Activated CD8-positive, alpha-beta memory T cell treated with anti-CD3 and anti-CD28 coated beads, Interleukin-2, amount 50 U/mL, for 48 hours (primary cell): ENCODE data around the gene HOXB2.
"Not testable (repeated sequence)": the region's sequence is repeated elsewhere in the genome, so short reads cannot be mapped to it uniquely, and the experiment has no call there.

ENCODE experiments used
- DNase-seq: peaks from one replicate; pipeline ENCODE4 v3.0.0-alpha.2; 2020

HOXB2 gene

DNA sequence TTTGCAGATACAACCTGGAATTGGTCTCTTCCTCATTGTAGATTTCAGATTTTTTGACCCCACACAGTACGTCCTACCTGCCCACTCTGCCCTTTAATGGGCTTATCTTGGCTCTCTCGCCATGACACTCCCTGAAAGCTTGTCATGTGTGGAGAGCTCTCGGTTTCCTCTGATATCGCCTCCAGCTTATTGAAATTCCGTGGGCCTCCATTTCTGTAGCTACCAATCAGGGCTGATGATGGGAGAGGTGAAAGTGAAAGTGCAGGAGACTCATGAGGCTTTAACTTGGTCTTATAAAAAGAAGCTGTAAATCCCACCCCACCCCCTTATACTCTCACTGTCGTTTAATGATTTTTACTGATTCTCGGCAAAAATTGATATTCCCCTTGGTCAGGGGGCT is 31.8 kb downstream of the HOXB2 start:
- no peak for DNase-seq

GRCh38 chr17:48510761-48511604 is 33.9 kb downstream of the HOXB2 start:
- DNase-seq, result no peak

DNA sequence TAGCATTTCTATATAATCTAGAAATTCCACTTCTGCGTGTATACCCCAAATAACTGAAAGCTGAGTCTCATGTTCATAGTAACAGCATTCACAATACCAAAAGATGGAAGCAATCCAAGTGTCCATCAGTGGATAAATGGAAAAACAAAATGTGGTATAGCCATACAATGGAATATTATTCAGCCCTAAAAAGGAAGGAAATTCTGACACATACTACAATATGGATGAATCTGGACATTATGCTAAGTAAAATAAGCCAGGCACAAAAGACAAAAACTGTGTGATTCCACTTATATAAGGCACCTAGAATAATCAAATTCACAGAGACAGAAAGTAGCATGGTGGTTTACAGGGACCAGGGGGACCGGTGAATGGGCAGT is 34.5 kb downstream of the HOXB2 start:
- no peak for DNase-seq

DNA sequence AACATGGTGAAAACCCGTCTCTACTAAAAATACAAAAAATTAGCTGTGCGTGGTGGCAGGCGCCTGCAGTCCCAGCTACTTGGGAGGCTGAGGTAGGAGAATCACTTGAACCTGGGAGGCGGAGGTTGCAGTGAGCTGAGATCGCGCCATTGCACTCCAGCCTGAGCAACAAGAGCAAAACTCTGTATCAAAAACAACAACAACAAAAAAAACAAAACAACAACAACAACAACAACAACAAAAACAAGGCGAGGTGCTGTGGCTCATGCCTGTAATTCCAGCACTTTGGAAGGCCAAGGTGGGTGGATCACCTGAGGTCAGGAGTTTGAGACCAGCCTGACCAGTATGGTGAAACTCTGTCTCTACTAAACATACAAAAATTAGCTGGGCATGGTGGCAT is 35.2 kb downstream of the HOXB2 start:
- not testable (repeated sequence) for DNase-seq

DNA sequence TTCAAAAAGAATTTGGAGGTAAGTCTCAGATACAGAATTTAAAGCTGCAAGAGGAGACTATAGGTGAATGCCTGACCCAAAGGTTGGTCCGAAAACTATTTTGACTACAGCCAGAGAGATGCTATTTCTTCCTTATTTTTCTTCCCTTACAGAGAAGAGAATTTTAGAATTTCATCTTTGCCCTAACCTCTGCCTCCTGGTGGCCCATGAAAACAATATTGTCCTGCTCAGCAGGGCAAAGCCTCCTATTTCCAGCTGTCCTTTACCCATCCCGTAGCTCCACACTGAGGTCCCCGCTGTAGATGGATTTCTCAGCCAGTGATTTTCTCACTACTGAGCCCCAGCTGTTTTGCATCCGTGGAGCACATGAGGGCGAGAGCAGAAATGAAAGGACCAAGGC is 38.7 kb downstream of the HOXB2 start:
- no peak for DNase-seq

DNA sequence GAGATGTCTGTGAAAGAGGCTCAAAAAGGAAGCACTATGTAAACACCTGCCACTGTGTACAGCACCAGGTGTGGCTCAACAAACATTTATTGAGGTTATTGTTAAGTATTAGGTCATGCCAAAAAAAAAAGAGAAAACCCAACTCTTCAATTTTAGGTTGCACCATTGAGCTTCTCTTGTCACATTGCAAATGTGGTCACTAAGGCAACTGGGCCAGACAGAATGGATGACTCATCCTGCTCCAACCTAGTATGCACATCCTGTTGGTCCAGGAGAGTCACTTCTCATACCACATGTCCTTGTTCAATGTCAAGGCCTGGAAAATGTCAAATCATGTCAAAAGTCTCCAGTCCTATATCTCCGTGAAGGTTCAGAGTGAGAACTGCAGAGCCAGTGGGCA is 39.1 kb downstream of the HOXB2 start:
- no peak for DNase-seq

DNA sequence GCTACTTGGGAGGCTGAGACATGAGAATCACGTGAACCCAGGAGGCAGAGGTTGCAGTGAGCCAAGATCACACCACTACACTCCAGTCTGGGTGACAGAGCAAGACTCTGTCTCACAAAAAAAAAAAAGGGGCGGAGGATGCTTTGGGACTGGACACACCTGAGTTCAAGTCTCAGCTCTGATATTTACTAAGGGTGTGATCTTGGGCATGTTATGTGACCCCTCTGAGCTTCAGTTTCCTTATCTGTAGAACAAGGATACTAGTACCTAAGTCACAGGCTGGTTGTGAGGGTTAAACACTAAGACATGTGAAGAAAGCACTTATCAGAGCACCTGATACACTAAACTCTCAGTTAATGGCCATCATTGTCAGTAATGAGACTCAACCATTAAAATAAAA is 40.0 kb downstream of the HOXB2 start:
- DNase-seq, result no peak

- DNase-seq, result no peak
These were observed 41.2 kb downstream of the HOXB2 start for GRCh38 chr17:48503747-48504146.

DNA sequence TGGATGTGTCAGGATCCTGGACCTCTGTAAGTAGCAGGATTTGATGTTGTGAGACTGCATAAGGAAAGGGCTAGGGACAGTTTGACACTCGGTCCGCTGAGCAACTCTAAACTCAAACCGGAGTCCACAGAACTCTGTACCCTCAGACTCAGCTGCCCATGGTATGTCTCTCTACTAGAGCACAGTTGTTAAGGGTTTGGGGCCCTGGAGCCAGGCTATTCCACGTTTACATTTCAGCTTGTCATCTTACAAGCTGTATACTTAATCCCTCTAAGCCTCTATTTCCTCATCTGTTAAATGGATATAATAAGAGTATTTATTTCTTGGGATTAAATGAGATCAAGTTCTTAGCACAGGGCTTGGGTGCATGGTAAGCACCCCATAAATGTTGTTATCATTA is 42.0 kb downstream of the HOXB2 start:
- no peak for DNase-seq

DNA sequence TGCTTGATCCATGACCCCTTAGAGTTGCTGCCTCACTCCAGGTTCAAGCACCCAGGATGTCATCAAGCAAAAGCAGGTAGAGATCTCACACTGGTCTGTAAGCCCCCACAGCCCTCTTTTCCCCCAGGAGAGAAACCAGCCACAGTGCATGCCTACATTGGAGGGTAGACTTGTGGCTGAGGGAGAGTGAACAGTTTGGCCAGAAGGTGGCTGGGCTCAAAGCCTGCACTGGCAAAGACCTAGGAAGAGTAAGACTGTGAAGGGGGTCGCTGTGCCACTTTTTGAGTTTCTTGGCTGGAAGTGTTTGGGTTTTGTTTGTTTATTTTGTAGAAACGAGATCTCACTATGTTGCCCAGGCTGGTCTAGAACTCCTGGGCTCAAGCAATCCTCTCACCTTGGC is 42.6 kb downstream of the HOXB2 start:
- no peak for DNase-seq

DNA sequence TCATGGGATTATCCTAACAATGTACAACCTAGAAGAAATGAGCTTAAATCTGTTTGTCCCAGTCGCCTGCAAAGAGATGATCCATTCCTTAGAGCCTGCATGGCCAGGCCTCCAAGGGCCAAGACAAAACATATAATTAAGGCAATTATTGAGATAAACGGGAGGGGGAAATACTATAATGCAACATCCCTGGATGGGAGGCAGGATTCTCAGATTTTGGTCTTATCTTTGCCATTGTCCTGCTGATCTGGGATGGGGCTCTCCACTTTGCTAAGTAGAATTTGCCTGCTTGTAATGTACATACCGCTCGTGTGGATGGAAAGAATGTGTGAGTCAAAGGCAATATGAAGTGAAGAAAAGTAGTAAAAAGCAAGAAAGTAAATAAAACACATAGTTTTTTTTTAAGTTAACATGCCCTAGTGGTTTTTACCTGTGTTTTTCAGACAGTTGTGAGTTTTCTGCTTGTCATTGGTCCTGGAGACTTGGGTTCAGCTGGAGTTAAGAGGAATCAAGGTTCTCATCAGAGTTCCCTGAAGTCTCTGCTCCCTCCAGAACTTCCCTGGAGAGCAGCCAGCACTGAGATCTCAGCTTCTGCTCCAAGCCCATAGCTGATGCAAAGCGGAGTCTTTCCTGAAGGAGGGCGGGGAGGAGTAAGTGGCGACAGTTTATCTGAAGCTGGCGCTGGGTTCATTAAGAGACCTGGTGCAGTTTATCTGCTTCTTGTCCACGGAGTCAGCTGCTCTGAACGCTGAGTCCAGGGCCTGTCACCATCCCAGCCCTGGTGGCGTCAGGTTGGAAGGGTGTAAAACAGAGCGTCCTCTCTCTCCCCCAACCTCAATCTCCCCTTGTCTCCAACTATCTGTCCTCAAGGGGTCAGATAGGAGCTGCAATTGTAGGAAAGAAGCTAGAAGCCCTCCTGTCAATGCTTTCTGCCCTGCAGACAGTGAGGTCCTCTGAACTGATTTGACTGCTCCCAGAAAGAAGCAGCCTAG is 44.2 kb downstream of the HOXB2 start:
- no peak for DNase-seq

GRCh38 chr17:48499735-48500434 is 45.0 kb downstream of the HOXB2 start:
- DNase-seq, result no peak

GRCh38 chr17:48499248-48499647 is 45.7 kb downstream of the HOXB2 start:
- DNase-seq, result no peak

DNA sequence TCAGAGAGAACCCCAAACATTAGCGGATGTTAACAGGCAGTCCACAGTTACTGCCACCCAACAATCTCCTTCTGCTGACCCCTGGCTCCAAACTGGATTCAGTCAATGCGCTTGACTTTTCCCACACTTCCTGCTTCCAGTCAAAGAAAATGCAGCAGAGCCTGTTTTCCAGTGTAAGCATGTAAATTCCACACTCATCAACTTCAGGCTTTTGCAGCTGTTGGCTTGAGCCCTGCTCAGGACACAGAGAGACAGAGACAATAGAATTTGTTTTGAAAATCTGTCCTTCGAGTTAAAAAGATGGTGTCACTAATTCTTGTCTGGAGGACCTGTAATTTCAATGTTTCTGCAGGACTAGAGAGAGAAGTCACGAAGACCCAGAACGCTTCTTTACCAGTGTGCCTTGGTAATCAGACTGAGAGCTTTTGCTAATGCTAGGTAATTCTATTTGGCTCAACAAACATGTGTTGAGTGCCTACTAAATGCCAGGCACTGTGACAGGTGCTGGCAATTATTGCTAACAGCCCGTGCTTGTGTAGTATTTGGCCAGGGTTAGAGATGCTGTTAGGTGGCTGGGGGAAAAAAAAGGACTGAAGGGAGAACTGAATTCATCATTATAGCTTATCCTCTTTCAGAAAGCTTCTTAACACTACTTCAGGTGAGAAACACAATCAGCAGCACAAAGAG is 46.6 kb downstream of the HOXB2 start:
- no peak for DNase-seq

- no peak for DNase-seq
These were observed 47.8 kb downstream of the HOXB2 start for GRCh38 chr17:48497103-48497502.

DNA sequence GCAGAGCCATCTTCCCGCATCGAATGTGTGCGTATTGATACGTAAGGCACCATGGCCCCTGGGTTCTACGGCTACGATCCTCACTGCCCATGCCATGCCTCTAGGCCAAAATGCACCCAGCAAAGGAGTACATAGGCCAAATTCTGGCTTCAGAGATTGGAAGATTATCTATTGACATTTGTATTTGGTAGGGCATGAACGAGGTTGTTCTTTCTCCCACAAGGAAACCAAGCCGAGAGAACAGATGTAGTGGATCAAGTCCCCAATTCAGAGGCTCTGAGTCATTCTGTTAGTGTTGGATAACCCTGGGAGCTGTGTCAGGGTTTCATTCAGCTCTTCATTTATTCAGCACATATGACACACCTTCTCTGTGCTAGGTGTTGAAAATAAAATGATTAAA is 50.6 kb downstream of the HOXB2 start:
- no peak for DNase-seq
